ENCODE results near the gene PPFIBP2. TPM values are rescaled to one million over a fixed set of nuclear protein-coding genes. Genes with fewer than 3 reads are reported as not detected.
A peak's percentile ranks its signal among the peaks of the same experiment; 100 is the strongest.

Gene PPFIBP2
- total and polyA plus RNA-seq, 8 donors = 28.1 to 153 (median 71.9) TPM

DNA sequence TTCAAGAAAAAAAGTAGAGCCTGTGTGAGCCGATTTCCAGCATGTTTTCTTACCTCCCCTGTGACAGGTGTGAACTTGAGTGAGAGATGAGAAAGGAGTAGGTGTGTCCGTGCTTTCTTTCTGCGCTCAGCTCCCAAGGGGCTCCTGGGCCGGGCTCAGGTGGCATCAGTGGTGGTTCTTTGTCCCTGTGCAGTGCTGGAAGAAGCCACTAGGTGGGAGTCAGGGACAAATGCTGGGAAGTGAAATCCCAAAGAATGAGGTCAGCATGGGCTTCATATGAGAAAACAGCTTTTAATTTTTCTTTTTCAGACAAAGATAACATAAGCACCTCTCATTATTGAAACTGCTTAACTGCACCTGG is 57.8 kb downstream of the PPFIBP2 start:
- Histone ChIP-seq H3K4me3 (no peak overlapping the region), H3K36me3 (peaks cover 0 to 4% (median 0%) of the 10 kb centered on the region in 4 donors), H3K4me1 (peaks cover 48 to 58% (median 50%) of the 10 kb centered on the region in 4 donors), H3K9me3 (no peaks in the 10 kb centered on the region), H3K27ac (peak overlapping the region; percentile 80 to 90 (median 85)), H3K27me3 (no peaks in the 10 kb centered on the region)
- intact Hi-C loops (cut with DNase I; ENCODE audit: low total_unique reads) = no loop called here
- WGBS, 5 donors = 4 to 13% (median 9%) methylated on average over 4 of the region's 4 CpGs
- peak; percentile 79 to 93 for DNase-seq
- peak in 1 of 3 donors; percentile 50 for TF ChIP-seq POLR2AphosphoS5 (IDR thresholded peaks at IDR 0.05)
- no peak for TF ChIP-seq POLR2A (IDR thresholded peaks at IDR 0.05)
- TF ChIP-seq EP300 (IDR thresholded peaks at IDR 0.05) = no peak
- TF ChIP-seq, protein P1, sequence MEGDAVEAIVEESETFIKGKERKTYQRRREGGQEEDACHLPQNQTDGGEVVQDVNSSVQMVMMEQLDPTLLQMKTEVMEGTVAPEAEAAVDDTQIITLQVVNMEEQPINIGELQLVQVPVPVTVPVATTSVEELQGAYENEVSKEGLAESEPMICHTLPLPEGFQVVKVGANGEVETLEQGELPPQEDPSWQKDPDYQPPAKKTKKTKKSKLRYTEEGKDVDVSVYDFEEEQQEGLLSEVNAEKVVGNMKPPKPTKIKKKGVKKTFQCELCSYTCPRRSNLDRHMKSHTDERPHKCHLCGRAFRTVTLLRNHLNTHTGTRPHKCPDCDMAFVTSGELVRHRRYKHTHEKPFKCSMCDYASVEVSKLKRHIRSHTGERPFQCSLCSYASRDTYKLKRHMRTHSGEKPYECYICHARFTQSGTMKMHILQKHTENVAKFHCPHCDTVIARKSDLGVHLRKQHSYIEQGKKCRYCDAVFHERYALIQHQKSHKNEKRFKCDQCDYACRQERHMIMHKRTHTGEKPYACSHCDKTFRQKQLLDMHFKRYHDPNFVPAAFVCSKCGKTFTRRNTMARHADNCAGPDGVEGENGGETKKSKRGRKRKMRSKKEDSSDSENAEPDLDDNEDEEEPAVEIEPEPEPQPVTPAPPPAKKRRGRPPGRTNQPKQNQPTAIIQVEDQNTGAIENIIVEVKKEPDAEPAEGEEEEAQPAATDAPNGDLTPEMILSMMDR (IDR thresholded peaks at IDR 0.05) = peak in 6 of 7 experiments; percentile 21 to 94 (median 92)

DNA sequence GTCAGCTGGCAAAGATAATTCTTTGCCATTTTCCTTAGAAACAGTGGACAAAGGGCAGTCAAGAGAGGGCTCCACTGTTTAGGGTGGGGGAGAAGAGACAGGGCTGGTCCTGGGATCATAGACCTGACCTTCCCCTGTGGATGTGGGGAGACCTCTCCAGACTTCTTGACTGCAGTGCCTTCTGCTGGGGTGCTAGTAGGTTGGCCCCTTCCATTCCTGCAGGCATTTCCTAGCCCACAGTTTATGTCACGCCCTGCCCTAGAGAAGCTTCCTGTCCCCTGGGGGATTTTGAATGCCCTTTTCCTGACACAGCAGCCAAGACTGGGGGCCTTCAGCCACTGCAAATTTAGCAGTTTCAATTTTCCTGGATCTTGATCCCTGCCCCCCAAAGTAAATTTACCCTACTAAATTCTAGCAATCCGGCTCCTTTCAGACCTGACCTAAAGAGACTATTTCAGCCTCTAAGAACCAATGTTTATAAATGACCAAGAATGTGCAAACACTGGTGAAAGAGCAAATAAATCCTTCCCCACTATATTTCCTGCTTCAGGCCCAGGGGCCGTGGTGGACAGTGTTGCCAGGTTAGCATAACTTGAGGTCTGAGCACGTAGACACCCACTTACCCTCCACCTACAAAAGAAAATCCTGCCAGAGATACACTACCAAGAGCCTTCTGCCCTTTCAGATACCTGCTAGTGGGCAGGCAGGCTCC is 58.4 kb downstream of the PPFIBP2 start:
- peaks cover 0 to 4% (median 0%) of the 10 kb centered on the region in 4 donors for H3K36me3 ChIP-seq
- WGBS, 5 donors = 14 to 38% (median 28%) methylated on average over 4 of the region's 4 CpGs
- H3K27me3 ChIP-seq = no peaks in the 10 kb centered on the region
- no peaks in the 10 kb centered on the region for H3K9me3 ChIP-seq
- H3K4me3 ChIP-seq = no peak overlapping the region
- peaks cover 53 to 63% (median 56%) of the 10 kb centered on the region in 4 donors for H3K4me1 ChIP-seq
- H3K27ac ChIP-seq = peak overlapping the region; percentile 80 to 90 (median 85)
- DNase-seq = peak; percentile 42 to 77
- intact Hi-C loops (cut with DNase I; ENCODE audit: low total_unique reads) = no loop called here
- TF ChIP-seq POLR2A (IDR thresholded peaks at IDR 0.05) = no peak
- TF ChIP-seq, protein P1 (IDR thresholded peaks at IDR 0.05) = no peak
- TF ChIP-seq POLR2AphosphoS5 (IDR thresholded peaks at IDR 0.05) = no peak
- TF ChIP-seq EP300 (IDR thresholded peaks at IDR 0.05) = no peak

DNA sequence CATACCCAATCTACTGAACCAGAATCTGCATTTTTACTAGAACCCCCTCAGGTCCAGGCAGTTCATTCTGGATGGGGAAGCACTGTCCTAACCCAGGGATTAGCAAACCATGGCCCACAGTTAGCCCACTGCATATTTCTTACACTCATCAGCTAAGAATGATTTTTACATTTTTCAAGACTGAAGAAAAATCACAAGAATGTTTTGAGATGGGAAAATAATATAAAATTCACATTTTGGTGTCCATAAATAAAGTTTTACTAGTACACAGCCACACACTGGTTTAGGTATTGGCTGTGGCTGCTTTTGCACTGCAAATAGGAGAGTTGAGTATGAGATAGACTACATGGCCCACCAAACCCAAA is 59.4 kb downstream of the PPFIBP2 start:
- no peak for DNase-seq
- Histone ChIP-seq H3K27ac (peak overlapping the region; percentile 80 to 90 (median 85)), H3K4me1 (peaks cover 63 to 74% (median 66%) of the 10 kb centered on the region in 4 donors), H3K36me3 (no peaks in the 10 kb centered on the region), H3K9me3 (no peaks in the 10 kb centered on the region), H3K27me3 (no peaks in the 10 kb centered on the region), H3K4me3 (no peak overlapping the region)
- intact Hi-C loops (cut with DNase I; ENCODE audit: low total_unique reads) = no loop called here
- TF ChIP-seq EP300 (IDR thresholded peaks at IDR 0.05) (no peak), POLR2A (IDR thresholded peaks at IDR 0.05) (no peak), POLR2AphosphoS5 (IDR thresholded peaks at IDR 0.05) (no peak)
- TF ChIP-seq, protein P1 (IDR thresholded peaks at IDR 0.05) = no peak

DNA sequence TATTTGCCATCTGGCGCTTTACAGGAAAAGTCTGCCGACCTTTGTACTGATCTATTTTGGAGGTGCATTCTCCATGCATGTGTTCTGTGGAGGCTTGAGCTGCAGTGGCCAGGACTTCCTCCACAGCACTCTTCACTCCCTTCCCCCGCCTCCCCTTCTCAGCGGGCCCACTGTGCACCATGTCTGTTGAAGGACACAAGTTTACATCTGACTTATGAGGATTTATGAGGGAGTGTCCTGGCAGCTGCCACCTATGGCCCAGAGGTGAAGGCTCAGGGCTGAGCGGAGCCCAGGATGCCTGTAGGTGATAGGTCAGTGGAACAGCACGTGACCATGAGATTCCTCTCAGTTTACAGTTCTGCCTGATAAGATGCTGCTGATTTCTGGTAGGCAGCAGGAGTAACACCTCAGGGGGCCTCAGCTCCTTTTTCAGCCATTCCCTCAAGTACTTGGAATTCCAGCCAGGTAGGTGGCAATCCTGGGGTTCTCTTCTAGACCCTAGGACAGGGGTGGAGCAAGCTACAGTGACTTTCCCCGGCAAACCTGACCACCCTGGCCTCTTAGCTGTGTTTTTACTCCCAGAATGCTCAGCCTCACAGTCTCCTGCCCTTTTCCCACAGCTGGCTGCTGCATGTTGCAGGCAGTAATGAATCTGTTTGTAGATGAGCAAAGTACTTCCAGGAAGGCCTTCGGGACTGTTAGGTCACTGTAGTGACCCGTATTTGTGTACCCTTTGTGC is 59.9 kb downstream of the PPFIBP2 start:
- Histone ChIP-seq H3K27ac (peak overlapping the region; percentile 69 to 90 (median 85)), H3K9me3 (no peaks in the 10 kb centered on the region), H3K36me3 (no peaks in the 10 kb centered on the region), H3K4me3 (peak overlapping the region in 1 of 4 donors; percentile 14), H3K27me3 (no peaks in the 10 kb centered on the region), H3K4me1 (peaks cover 68 to 79% (median 71%) of the 10 kb centered on the region in 4 donors)
- DNase-seq = peak; percentile 62 to 63
- WGBS, 5 donors = 29 to 51% (median 35%) methylated on average over 9 of the region's 9 CpGs
- no peak for TF ChIP-seq EP300 (IDR thresholded peaks at IDR 0.05)
- no peak for TF ChIP-seq POLR2A (IDR thresholded peaks at IDR 0.05)
- no peak for TF ChIP-seq POLR2AphosphoS5 (IDR thresholded peaks at IDR 0.05)
- TF ChIP-seq, protein P1 (IDR thresholded peaks at IDR 0.05) = no peak
- intact Hi-C loops (cut with DNase I; ENCODE audit: low total_unique reads) = no loop called here

All from stomach (tissue), 9 donors.